H1 (cell line): ENCODE results near the gene ZNF212. TPM values are rescaled to one million over a fixed set of nuclear protein-coding genes. Genes with fewer than 3 reads are reported as not detected.

Experiments
- CTCF ChIA-PET: fragments of 300-600 bp; sonication (Branson Sonifier 250); formaldehyde crosslinking; loops from one replicate; lab custom pipeline; 2021; ENCODE audit not compliant: partially characterized antibody; lab: Charles Lee
- POLR2A ChIA-PET: fragments of 300-600 bp; sonication (Branson Sonifier 250); formaldehyde crosslinking; loops from one replicate; lab custom pipeline; 2021; ENCODE audit warnings: inconsistent platforms; ENCODE audit not compliant: partially characterized antibody; lab: Charles Lee
- DNase-seq, 2 experiments: peaks; one replicate each; pipeline versions ENCODE4 v3.0.0 to v3.0.0-alpha.2; 2010 to 2022; ENCODE audit warnings: low spot score in 2 of 2, low read depth in 1 of 2, mixed read lengths in 1 of 2
- FAIRE-seq: peaks from 2 replicates; lab custom pipeline; 2011; peaks lifted over from hg19 to GRCh38; lab: Jason Lieb, UNC
- H2AFZ ChIP-seq: 2 replicates; pipeline ENCODE4 v1.8.1; 2012; ENCODE audit warnings: low read length, inconsistent platforms
- H2AK5ac ChIP-seq: 2 replicates; pipeline ENCODE4 v1.6.1; 2013; ENCODE audit warnings: low read depth, low read length
- H2BK120ac ChIP-seq: replicated peaks from 2 replicates; pipeline ENCODE3; 2013; ENCODE audit warnings: low read depth, low read length, inconsistent platforms
- H2BK12ac ChIP-seq: 2 replicates; pipeline ENCODE4 v1.6.1; 2013; ENCODE audit warnings: low read depth, low read length
- H2BK15ac ChIP-seq: 2 replicates; pipeline ENCODE4 v1.6.1; 2013; ENCODE audit warnings: low read length
- H2BK20ac ChIP-seq: 2 replicates; pipeline ENCODE4 v1.6.1; 2013; ENCODE audit warnings: low read length
- H2BK5ac ChIP-seq: 2 replicates; pipeline ENCODE4 v1.6.1; 2013; ENCODE audit warnings: low read depth, low read length
- H3K14ac ChIP-seq: 2 replicates; pipeline ENCODE4 v1.6.1; 2013; ENCODE audit warnings: inconsistent platforms; ENCODE audit not compliant: insufficient read length
- H3K18ac ChIP-seq: 2 replicates; pipeline ENCODE4 v1.6.1; 2013; ENCODE audit warnings: low read length; ENCODE audit errors: extremely low read depth
- H3K23ac ChIP-seq: 2 replicates; pipeline ENCODE4 v1.6.1; 2013; ENCODE audit warnings: inconsistent platforms; ENCODE audit not compliant: insufficient read length
- H3K23me2 ChIP-seq: 2 replicates; pipeline ENCODE4 v1.6.1; 2013; ENCODE audit warnings: low read depth, low read length
- H3K27ac ChIP-seq: 2 replicates; pipeline ENCODE4 v1.6.1; 2011; ENCODE audit warnings: low read depth, low read length, inconsistent platforms
- H3K27me3 ChIP-seq, 4 experiments: replicated peaks in 1 of 4; 1 replicate in 1 of 4; 2 replicates in 3 of 4; pipeline versions ENCODE4 v1.6.1 to v1.8.1; 2011 to 2013; ENCODE audit warnings: low read length in 3 of 4, mild to moderate bottlenecking in 3 of 4, inconsistent platforms in 2 of 4, mixed read lengths in 2 of 4, moderate library complexity in 1 of 4; ENCODE audit not compliant: control insufficient read depth in 3 of 4, insufficient read depth in 3 of 4; ENCODE audit errors: extremely low read depth in 1 of 4
- H3K36me3 ChIP-seq, 4 experiments: 2 replicates each; pipeline versions ENCODE4 v1.6.1 to v1.8.1; 2011 to 2013; ENCODE audit warnings: mild to moderate bottlenecking in 4 of 4, low read length in 3 of 4, moderate library complexity in 2 of 4, control low read depth in 1 of 4, inconsistent platforms in 1 of 4; ENCODE audit not compliant: insufficient read depth in 4 of 4, control insufficient read depth in 2 of 4
- H3K4ac ChIP-seq: replicated peaks from 2 replicates; pipeline ENCODE3; 2013; ENCODE audit warnings: low read length, low read depth, mixed read lengths, inconsistent platforms; ENCODE audit not compliant: insufficient read length
- H3K4me1 ChIP-seq, 4 experiments: replicated peaks in 1 of 4; 1 replicate in 1 of 4; 2 replicates in 3 of 4; pipeline versions ENCODE4 v1.6.1 to v1.8.1; 2011 to 2013; ENCODE audit warnings: low read length in 3 of 4, inconsistent platforms in 2 of 4, mixed read lengths in 1 of 4; ENCODE audit not compliant: insufficient read depth in 4 of 4, control insufficient read depth in 3 of 4
- H3K4me2 ChIP-seq, 2 experiments: 2 replicates each; pipeline versions ENCODE4 v1.6.1 to v1.8.1; 2011 to 2013; ENCODE audit warnings: low read depth in 2 of 2, low read length in 2 of 2, control low read depth in 1 of 2, inconsistent platforms in 1 of 2, mild to moderate bottlenecking in 1 of 2; ENCODE audit not compliant: insufficient read depth in 1 of 2
- H3K4me3 ChIP-seq, 4 experiments: fragments of 200-600, 300-600 bp in 1 of 4; sonication (generic), shearing (Covaris generic), sonication (Bioruptor Twin) in 1 of 4; 2 replicates each; pipeline versions ENCODE4 v1.5.1 to v1.8.1; 2011 to 2016; ENCODE audit warnings: low read length in 4 of 4, low read depth in 3 of 4, control low read depth in 2 of 4, inconsistent platforms in 2 of 4, mild to moderate bottlenecking in 2 of 4, mixed read lengths in 1 of 4, moderate library complexity in 1 of 4; ENCODE audit not compliant: insufficient read depth in 2 of 4; ENCODE audit errors: extremely low read depth in 1 of 4
- H3K56ac ChIP-seq: replicated peaks from 2 replicates; pipeline ENCODE3; 2013; ENCODE audit warnings: low read depth, mild to moderate bottlenecking, mixed read lengths, low read length, inconsistent platforms; ENCODE audit not compliant: insufficient read length
- H3K79me1 ChIP-seq: 2 replicates; pipeline ENCODE4 v1.6.1; 2013; ENCODE audit warnings: low read depth, low read length, control low read depth
- H3K79me2 ChIP-seq, 2 experiments: 2 replicates each; pipeline versions ENCODE4 v1.6.1 to v1.8.1; 2012 to 2013; ENCODE audit warnings: low read length in 2 of 2, mild to moderate bottlenecking in 2 of 2, inconsistent platforms in 1 of 2; ENCODE audit not compliant: insufficient read depth in 2 of 2, control insufficient read depth in 1 of 2
- H3K9ac ChIP-seq, 4 experiments: replicated peaks in 1 of 4; 1 replicate in 1 of 4; 2 replicates in 3 of 4; pipeline versions ENCODE4 v1.6.1 to v1.8.1; 2011 to 2013; ENCODE audit warnings: low read depth in 3 of 4, low read length in 3 of 4, control low read depth in 2 of 4, mild to moderate bottlenecking in 2 of 4, moderate library complexity in 2 of 4, inconsistent platforms in 1 of 4; ENCODE audit errors: extremely low read depth in 1 of 4
- H3K9me3 ChIP-seq, 2 experiments: 2 replicates each; pipeline versions ENCODE4 v1.6.1 to v1.8.1; 2012 to 2013; ENCODE audit warnings: mild to moderate bottlenecking in 2 of 2, moderate library complexity in 2 of 2, control low read depth in 1 of 2, inconsistent platforms in 1 of 2, low read depth in 1 of 2, low read length in 1 of 2, mixed read lengths in 1 of 2; ENCODE audit not compliant: insufficient read depth in 2 of 2
- H4K20me1 ChIP-seq, 2 experiments: replicated peaks in 1 of 2; 2 replicates each; pipeline versions ENCODE3 to v1.8.1; 2011 to 2013; ENCODE audit warnings: inconsistent platforms in 2 of 2, low read length in 2 of 2, mild to moderate bottlenecking in 1 of 2; ENCODE audit not compliant: insufficient read depth in 2 of 2, control insufficient read depth in 1 of 2
- H4K5ac ChIP-seq: 2 replicates; pipeline ENCODE4 v1.6.1; 2013; ENCODE audit warnings: low read length, low read depth, mixed read lengths, inconsistent platforms; ENCODE audit not compliant: insufficient read length
- H4K8ac ChIP-seq: 2 replicates; pipeline ENCODE4 v1.8.0; 2013; ENCODE audit warnings: mild to moderate bottlenecking, moderate library complexity, low read length, inconsistent platforms; ENCODE audit not compliant: insufficient read depth; ENCODE audit errors: extremely low read depth
- H4K91ac ChIP-seq: replicated peaks from 2 replicates; pipeline ENCODE3; 2013; ENCODE audit warnings: low read length, mixed read lengths, inconsistent platforms; ENCODE audit not compliant: insufficient read length
- RBBP5 ChIP-seq: IDR thresholded peaks from 2 replicates; pipeline ENCODE4 v1.7.1; 2012; ENCODE audit warnings: low read depth, mild to moderate bottlenecking, inconsistent platforms, low read length, moderate library complexity, borderline replicate concordance
- TAF7 ChIP-seq: optimal IDR thresholded peaks from 2 replicates; pipeline ENCODE3; 2011; ENCODE audit warnings: low read depth, mild to moderate bottlenecking, inconsistent platforms, low read length, moderate library complexity, borderline replicate concordance
- WGBS, 2 experiments: shearing (Covaris generic) in 1 of 2; methylation state at CpG; one replicate each; pipeline versions ENCODE4 v1.1.6 to v1.1.7; 2013 to 2015; ENCODE audit warnings: low lambda C conversion rate in 2 of 2, mixed read lengths in 2 of 2, inconsistent platforms in 1 of 2, low coverage in 1 of 2, missing lambda C conversion rate in 1 of 2; ENCODE audit not compliant: insufficient replicate concordance in 2 of 2, insufficient coverage in 1 of 2, insufficient read length in 1 of 2; ENCODE audit errors: extremely low coverage in 1 of 2, missing lambda C conversion rate in 1 of 2; 5-methylcytosine and 5-hydroxymethylcytosine counted together
- polyA plus RNA-seq, 7 experiments: library from polyadenylated mRNA; depleted of rRNA in 3 of 7; stranded (reverse) in 5 of 7; unstranded in 2 of 7; fragments of >200 nt in 5 of 7; fragments of 200-250 nt in 2 of 7; gene quantifications; 1 replicate in 5 of 7; 2 replicates in 1 of 7; 4 replicates in 1 of 7; pipeline versions ENCODE4 v1.2.1 to v1.2.3, GENCODE V29; 2011 to 2013; ENCODE audit warnings: missing spikeins in 2 of 7, mixed read lengths in 2 of 7
- total RNA-seq: library from RNA; stranded (reverse); fragmentation: NEBNext Ultra II Directional; extraction: Animal tissue kit (Norgen Biotek cat#: 25700); gene quantifications from 2 replicates; pipeline ENCODE4 v1.2.1, GENCODE V29; 2021

Gene ZNF212
- total and polyA plus RNA-seq, 2 of the 8 experiments (the other 6 are each of a cell fraction or from before 2014, with no cell fraction given) = 6.7 to 19.3 TPM

DNA sequence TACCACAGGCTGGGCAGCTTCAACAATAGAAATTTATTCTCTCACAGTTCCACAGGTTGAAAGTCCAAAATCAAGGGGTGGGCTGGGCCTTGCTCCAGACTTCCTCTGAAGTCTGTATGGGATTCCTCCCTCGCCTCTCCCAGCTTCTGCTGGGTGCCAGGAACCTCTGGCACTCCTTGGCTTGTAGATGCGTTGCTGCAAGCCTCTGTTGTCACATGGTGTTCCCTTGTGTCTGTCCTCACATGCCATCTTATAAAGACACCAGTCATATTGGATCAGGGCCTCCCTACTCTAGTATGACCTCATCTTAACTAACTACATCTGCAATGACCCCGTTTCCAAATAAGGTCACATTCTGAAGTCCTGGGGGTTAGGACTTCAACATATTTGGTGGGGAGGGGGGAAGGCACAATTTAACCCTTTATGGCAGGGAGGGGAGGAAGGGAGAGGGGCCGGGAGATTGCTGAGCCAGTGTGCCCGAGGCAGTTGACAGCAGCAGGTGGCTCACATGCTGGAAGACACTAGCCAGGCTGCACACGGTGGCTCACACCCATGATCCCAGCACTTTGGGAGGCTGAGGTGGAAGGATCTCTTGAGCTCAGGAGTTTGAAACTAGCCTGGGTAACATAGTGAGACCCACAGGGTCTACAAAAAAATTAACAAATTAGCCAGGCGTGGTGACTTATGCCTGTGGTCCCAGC is 25.3 kb upstream of the ZNF212 start:
- Histone ChIP-seq H3K4me2 (no peak overlapping the region), H4K5ac (no peak overlapping the region), H3K18ac (no peak overlapping the region), H3K4me3 (no peak overlapping the region), H3K23me2 (no peaks in the 10 kb centered on the region), H3K27me3 (no peaks in the 10 kb centered on the region), H4K20me1 (no peaks in the 10 kb centered on the region), H3K9me3 (no peaks in the 10 kb centered on the region), H3K27ac (no peak overlapping the region), H2AFZ (no peak overlapping the region), H2AK5ac (no peak overlapping the region), H4K8ac (no peak overlapping the region), H3K79me1 (no peaks in the 10 kb centered on the region; the same call in 1 of the 2 replicates), H2BK15ac (no peak overlapping the region), H3K79me2 (no peaks in the 10 kb centered on the region), H2BK12ac (no peak overlapping the region), H3K36me3 (peaks cover 30 to 87% (median 61%) of the 10 kb centered on the region in 4 experiments), H2BK5ac (no peak overlapping the region), H3K56ac (no peak overlapping the region), H2BK20ac (no peak overlapping the region), H3K9ac (no peak overlapping the region), H3K23ac (no peak overlapping the region), H3K14ac (no peak overlapping the region), H4K91ac (no peak overlapping the region), H2BK120ac (no peak overlapping the region), H3K4ac (no peak overlapping the region), H3K4me1 (no peaks in the 10 kb centered on the region)
- CTCF ChIA-PET = interaction anchor here (0.5 to 1.9 kb wide), 4 partner anchors 18 to 209 kb away, joined by 3 to 8 read pairs (median 4); partner anchors contain the start of gene ZNF282
- DNase-seq = no peak
- POLR2A ChIA-PET = interaction anchor here (0.6 to 2.1 kb wide), 9 partner anchors 9 to 31 kb away, joined by 3 to 9 read pairs (median 4); partner anchors contain the start of gene ZNF282
- WGBS, 2 experiments = 88% methylated on average over 7 of the region's 7 CpGs; no CpG with 5 or more reads in 1 of the 2 experiments
- TF ChIP-seq TAF7 = no peak
- TF ChIP-seq RBBP5 = no peak
- no peak for FAIRE-seq
